ENCODE measurements around the gene COMMD4.

- TF ChIP-seq POLR2A (IDR thresholded peaks at IDR 0.05) (no peak), CTCF (IDR thresholded peaks at IDR 0.05) (no peak), POLR2AphosphoS5 (IDR thresholded peaks at IDR 0.05) (no peak)
Observed at GRCh38 chr15:75366163-75366562, 30.3 kb downstream of the COMMD4 start.
